Kidney epithelial cell (primary cell): ENCODE measurements around the gene SLC35F1. TPM values are rescaled to one million over a fixed set of nuclear protein-coding genes. Genes with fewer than 3 reads are reported as not detected.

Experiments used
- DNase-seq: peaks from one replicate; pipeline ENCODE4 v3.0.0-alpha.2; 2010; ENCODE audit warnings: low read depth
- H3K27me3 ChIP-seq: 2 replicates; pipeline ENCODE4 v1.6.0; 2011; ENCODE audit warnings: low read length; ENCODE audit not compliant: control insufficient read depth, insufficient read depth
- H3K36me3 ChIP-seq: 2 replicates; pipeline ENCODE4 v1.5.1; 2011; ENCODE audit warnings: low read length; ENCODE audit not compliant: control insufficient read depth, insufficient read depth
- H3K4me3 ChIP-seq: 2 replicates; pipeline ENCODE4 v1.5.1; 2011; ENCODE audit warnings: low read depth, mild to moderate bottlenecking, control low read depth, low read length
- total RNA-seq: library from RNA; depleted of rRNA; stranded (reverse); fragments of >200 nt; gene quantifications from 2 replicates; pipeline ENCODE4 v1.2.3, GENCODE V29; 2015
- TF ChIP-seq, protein P1 (sequence below): IDR thresholded peaks from 2 replicates; pipeline ENCODE4 v1.5.1; 2011; ENCODE audit warnings: mild to moderate bottlenecking, moderate library complexity, low read length, control low read depth, inconsistent platforms; ENCODE audit not compliant: insufficient read depth, poor library complexity, severe bottlenecking

SLC35F1 gene
- total RNA-seq, 1 donor from 2014 or later, result 0.38 TPM

DNA sequence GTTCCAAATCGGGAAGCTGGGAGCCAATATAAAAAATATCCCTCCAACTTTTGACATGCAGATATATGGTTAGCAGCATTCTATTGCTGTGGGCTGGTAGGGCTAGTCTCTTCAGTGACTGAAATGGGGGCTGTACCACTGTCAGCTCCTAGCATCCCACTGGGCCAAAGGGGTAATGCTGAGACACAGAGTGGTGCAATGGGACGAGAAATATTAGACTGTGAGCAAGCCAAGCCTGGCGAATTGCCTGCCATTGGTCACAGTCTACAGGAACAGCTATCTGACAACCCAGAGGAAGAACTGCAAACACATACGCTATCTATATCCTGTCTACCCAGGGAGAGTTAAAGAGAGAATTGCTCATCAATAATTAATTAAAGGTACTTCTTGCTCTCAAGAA lies 3.5 kb downstream of the SLC35F1 start:
- H3K36me3 ChIP-seq, result no peaks in the 10 kb centered on the region
- H3K4me3 ChIP-seq, result no peak overlapping the region
- DNase-seq, result no peak
- TF ChIP-seq, protein P1, sequence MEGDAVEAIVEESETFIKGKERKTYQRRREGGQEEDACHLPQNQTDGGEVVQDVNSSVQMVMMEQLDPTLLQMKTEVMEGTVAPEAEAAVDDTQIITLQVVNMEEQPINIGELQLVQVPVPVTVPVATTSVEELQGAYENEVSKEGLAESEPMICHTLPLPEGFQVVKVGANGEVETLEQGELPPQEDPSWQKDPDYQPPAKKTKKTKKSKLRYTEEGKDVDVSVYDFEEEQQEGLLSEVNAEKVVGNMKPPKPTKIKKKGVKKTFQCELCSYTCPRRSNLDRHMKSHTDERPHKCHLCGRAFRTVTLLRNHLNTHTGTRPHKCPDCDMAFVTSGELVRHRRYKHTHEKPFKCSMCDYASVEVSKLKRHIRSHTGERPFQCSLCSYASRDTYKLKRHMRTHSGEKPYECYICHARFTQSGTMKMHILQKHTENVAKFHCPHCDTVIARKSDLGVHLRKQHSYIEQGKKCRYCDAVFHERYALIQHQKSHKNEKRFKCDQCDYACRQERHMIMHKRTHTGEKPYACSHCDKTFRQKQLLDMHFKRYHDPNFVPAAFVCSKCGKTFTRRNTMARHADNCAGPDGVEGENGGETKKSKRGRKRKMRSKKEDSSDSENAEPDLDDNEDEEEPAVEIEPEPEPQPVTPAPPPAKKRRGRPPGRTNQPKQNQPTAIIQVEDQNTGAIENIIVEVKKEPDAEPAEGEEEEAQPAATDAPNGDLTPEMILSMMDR, result no peak
- H3K27me3 ChIP-seq, result peaks cover 18% of the 10 kb centered on the region

GRCh38 chr6:117911150-117911549 lies 4.1 kb downstream of the SLC35F1 start:
- H3K36me3 ChIP-seq, result no peaks in the 10 kb centered on the region
- H3K4me3 ChIP-seq, result no peak overlapping the region
- no peak for DNase-seq
- TF ChIP-seq, protein P1, result no peak
- H3K27me3 ChIP-seq, result peaks cover 18% of the 10 kb centered on the region

DNA sequence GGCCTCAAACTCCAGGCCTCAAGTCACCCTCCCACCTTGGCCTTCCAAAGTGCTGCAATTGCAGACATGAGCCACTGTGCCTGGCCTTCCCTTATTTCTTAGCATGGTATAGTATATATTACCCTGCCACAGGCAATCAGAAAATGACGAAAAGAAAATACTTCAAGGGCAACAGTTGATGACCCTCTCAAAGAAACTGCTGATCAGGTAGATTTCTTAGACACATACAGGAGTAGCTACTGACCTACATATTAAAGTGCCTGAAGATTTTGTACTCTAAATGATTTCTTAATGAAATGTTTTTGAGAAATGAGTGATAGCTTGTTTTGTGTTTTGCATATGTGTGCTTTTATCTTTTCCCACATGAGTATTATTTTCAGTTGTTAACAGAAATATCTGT lies 4.6 kb downstream of the SLC35F1 start:
- Histone ChIP-seq H3K36me3 (no peaks in the 10 kb centered on the region), H3K4me3 (no peak overlapping the region), H3K27me3 (peaks cover 18% of the 10 kb centered on the region)
- DNase-seq, result no peak
- TF ChIP-seq, protein P1, result no peak

GRCh38 chr6:117915846-117916245 lies 8.8 kb downstream of the SLC35F1 start:
- peaks cover 9% of the 10 kb centered on the region for H3K27me3 ChIP-seq
- no peak overlapping the region for H3K4me3 ChIP-seq
- DNase-seq, result no peak
- TF ChIP-seq, protein P1, result no peak
- H3K36me3 ChIP-seq, result no peaks in the 10 kb centered on the region

DNA sequence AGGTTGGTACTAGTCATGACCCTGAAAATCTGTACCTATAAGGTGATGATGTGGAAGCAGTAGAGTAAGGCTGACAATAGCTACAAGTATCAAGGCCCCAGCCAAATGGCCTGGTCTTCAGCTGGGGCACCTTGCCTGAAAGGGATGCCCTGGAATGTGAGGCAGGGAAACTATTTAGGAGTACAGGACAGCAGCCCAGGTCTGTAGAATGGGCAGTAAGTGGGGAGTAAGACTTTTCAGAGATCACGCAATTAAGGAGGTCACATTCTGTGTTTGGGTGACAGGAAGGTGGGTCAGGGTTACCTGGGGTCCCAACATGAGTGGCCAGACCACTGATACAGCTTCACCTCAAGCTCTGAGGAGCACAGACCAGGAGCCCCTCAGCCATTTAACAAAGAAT lies 9.4 kb downstream of the SLC35F1 start:
- Histone ChIP-seq H3K27me3 (peaks cover 9% of the 10 kb centered on the region), H3K4me3 (no peak overlapping the region), H3K36me3 (no peaks in the 10 kb centered on the region)
- TF ChIP-seq, protein P1, result no peak
- DNase-seq, result no peak

GRCh38 chr6:117917176-117917575 lies 10.1 kb downstream of the SLC35F1 start:
- H3K27me3 ChIP-seq, result peaks cover 9% of the 10 kb centered on the region
- no peaks in the 10 kb centered on the region for H3K36me3 ChIP-seq
- no peak overlapping the region for H3K4me3 ChIP-seq
- DNase-seq, result no peak
- TF ChIP-seq, protein P1, result no peak
